ENCODE data around the gene CALU.

The CALU gene

GRCh38 chr7:128815289-128815942 is 76.3 kb downstream of the CALU start:
- no peak for DNase-seq

- no peak for DNase-seq
These were observed 79.5 kb downstream of the CALU start for GRCh38 chr7:128818694-128819093.
